Measurements from ENCODE around the gene ENOSF1.

Gene ENOSF1

DNA sequence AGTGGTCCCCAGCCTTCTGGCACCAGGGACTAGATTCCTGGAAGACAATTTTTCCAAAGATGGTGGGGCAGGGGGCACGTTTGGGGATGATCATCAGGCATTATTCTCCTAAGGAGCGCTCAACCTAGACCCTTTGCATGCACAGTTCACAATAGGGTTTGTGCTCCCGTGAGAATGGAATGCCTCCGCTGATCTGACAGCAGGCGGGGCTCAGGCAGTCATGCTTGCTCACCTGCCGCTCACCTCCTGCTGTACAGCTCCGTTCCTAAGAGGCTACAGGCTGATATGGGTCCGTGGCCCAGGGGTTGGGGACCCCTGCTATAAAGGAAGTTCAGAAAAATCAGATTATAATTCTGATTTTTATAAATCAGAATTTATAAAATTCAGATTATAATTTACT, 77.3 kb downstream of the ENOSF1 start:
- no peak for DNase-seq (ENCODE audit: low spot score)

DNA sequence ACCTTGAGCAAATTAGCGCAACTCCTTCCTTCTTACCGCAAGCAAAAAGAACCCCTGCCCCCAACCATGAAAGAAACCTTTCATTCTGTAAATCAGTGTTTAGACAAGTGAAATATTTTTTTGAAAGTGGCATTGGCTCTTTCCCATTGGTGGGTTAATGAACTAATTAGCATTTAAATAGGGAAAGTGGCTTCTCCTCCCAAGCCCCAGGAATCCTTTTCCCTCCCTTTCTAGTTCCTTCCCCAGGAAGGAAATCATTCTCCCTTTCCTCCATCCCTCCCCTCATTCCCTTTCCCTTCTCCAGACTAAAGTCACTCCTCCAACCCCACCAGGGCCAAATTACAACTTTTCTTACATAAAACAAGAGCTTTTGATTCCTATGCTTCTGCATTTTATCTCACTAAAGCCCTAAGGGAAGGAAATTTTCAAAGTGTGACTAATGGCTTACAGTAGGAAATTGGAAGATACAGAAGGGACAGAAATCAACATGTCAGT, 77.8 kb downstream of the ENOSF1 start:
- DNase-seq (ENCODE audit: low spot score), result no peak

DNA sequence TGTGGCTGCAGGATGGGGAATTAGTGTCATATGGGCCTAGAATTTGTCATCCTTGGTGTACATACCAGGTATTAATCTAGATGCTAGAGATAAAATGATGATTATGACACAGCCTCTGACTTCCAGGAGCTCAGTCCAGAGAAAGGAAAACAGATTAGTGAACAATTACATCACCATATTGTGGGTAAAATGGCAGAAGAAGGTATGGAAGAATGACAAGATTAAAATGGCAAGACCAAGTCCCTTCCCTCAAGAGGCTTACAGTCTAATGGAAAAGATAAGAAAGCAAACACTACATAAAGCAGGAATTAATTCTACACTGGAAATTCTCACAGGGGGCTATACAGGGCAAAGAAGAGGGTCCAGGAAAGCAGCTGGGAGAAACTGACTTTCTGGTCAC, 80.9 kb downstream of the ENOSF1 start:
- no peak for DNase-seq (ENCODE audit: low spot score)

DNA sequence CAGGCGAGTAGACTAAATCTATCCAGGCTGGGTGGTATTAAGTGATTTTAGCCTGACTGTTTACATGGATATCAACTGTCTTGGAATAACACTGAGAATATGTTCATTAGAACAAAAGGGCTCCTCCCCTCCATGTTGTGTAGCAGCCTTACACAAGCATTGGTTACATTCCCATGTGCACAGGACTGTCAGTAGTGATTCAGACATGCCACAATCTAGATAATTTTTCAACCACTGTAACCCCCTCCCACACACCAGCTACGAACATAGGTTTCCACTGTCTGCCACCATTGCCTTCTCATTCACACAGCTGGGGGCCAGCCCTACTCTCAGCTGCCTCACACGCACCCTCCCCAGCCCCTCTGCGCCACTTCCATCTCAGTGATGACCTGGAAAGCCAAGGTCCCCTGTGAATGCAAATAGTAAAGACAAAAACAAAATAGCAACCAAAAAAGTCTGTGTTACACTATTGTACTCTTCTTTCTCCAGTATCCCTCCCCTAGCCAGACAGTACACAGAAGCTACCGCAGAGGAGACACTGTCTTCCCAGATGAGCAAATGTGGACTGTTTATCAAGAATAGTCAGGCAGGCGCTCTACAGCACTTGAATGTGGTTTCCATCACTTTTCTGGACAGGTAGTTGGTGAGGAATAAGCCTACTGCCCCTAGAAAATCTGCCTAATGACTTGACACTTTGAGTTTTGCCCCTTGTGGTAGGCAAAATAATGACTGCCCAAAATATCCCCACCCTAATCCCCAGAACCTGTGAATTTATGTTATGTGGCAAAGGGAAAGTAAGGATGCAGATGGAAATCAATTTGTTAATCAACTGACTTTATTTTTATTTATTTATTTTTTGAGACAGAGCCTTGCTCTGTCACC, 82.9 kb downstream of the ENOSF1 start:
- DNase-seq (ENCODE audit: low spot score), result no peak

DNA sequence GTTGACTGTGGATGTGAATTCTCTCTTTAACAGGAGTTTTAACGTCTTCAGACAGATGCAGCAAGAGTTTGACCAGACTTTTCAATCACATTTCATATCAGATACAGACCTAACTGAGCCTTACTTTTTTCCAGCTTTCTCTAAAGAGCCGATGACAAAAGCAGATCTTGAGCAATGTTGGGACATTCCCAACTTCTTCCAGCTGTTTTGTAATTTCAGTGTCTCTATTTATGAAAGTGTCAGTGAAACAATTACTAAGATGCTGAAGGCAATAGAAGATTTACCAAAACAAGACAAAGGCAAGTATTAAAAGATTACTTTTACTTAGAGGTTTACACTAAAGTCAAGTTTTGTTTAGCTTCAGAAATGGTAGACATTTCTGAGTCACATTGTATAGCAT, 85.2 kb downstream of the ENOSF1 start:
- no peak for DNase-seq (ENCODE audit: low spot score)

DNA sequence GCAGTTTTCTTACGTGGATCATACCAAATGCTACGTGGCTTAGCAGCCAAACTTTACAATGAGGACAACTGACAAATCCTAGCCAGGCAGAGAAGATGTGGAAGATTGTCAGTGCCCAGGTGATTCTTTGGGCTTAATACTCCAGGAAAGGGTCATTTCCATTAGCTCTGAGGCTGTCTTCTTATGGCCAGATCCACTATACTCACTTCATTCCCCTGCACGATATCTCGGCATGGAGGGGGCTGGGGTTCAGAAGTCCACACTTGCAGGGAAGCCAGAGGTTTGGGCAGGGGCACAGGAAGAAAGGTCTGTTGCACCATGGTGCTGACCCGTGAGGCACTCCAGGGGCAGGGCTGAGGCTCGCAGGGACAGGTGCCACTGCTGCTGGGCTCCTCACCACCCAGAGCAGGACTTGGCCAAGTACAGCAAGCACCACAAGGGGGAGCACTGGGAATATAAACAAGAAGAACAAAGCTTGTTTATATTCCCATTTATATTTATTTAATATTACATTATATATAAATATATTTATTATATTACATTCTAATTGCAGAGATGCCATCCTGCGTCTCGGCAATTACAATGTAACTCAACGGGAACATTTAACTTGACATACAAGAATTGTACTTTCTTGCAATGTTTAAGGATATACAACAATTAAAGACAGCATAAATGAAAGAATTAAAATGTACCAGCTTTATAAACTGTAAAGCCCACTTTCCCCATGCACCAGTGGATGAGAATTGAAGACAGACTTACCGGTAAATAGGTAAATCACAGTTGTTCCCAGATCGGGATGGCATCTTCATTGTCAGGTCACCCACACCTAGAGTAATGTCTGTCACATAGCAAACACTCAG, 88.4 kb downstream of the ENOSF1 start:
- peak; percentile 87 for DNase-seq (ENCODE audit: low spot score)

DNA sequence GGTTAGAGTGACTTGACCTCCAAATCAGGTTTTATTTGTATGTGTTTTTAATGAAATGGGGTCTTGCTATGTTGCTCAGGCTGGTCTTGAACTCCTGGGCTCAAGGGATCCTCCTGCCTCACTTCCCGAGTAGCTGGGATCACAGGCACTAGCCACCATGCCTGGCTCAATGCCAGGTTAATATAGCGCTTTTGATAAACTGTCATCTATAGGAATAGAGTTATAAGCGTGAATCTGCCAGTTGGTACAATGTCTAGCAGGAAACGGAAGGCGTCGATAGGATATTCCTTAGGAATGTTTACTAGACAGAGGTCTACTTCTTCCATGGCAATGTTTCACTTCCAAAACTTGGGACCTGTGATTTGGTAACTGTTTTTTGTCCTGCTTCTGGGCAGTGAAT, 90.1 kb downstream of the ENOSF1 start:
- DNase-seq (ENCODE audit: low spot score), result no peak

DNA sequence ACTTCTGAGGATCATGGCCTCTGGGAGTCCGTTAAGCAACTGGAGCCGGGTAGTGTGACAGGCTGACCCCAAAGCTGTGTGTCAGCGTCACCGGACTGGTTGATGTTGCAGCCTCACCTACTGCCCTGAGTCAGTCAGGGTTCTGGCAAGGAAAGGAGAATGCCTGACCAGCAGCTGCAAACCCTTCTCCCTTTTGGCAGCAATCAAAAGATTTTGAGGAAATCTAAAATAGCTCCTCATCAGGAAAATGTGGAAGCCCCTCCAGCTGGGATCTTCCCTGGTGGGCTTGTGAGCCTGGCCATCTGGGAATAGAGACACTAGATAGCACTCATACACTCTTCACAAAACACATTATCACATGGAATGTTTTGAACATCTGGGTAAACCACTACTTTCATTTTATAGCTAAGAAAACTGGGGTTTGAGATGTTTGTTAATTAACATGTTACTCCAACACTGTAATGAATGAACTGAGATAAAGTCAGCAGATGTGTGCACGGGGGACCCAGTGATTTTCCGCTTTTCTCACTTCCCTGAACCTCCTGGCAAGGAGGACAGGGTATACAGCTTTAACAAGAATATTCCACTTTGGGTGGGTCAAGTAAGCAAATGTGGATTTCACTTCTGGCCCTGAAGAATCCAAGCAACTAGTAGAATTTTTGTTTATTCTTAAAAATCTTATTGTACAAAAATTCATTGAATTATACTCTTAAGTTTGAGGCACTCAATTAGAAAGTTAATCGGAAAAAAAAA, 91.0 kb downstream of the ENOSF1 start:
- no peak for DNase-seq (ENCODE audit: low spot score)

All from pons (tissue), 1 donor.